CD1c-positive myeloid dendritic cell (primary cell): ENCODE results near the gene ITGB8.

Experiments
- DNase-seq: peaks from one replicate; pipeline ENCODE4 v3.0.0-alpha.2; 2016; ENCODE audit errors: extremely low spot score

The ITGB8 gene

GRCh38 chr7:20307901-20308300, 22.8 kb upstream of the ITGB8 start:
- DNase-seq = no peak

DNA sequence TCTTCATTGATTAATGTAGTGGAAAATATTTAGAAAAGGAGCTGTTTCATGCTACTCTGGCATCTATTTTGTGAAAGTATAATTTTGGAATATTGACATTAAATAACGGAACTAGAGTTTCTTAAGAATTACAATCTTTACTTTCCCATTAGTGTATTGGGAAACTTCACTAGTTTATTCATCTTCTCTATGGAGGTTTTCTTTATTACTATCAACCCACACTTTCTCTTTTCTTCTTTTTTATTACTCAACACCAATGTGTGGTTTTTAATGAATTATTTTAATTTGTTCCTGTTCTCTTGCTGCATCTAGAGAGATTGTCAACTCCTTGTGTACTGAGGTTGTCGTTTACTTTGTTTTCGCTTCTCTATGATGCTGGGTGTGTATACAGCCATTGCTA, 20.4 kb upstream of the ITGB8 start:
- DNase-seq = peak; percentile 79

GRCh38 chr7:20310963-20311742, 19.5 kb upstream of the ITGB8 start:
- DNase-seq = peak; percentile 77

- DNase-seq = no peak
Observed at GRCh38 chr7:20311743-20312042, 19.0 kb upstream of the ITGB8 start.

DNA sequence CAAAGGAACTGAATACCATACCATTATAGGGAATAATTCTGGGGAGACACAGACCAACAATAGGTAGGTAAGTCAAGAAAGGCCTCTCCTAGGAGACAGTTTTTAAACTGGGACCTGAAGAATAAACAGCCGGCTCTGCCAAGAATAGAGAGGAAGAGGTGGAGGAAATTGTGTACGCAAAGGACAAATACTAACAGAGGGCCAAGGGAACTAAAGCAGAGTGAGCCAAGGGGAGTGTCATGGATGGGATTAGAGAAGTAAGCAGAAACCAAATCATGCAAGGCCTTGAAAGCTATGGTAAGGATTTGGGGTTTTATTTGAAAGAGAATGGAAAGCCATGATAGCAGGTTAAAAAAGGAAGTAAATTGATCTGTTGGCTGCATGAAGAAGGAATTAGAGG, 18.1 kb upstream of the ITGB8 start:
- DNase-seq = peak; percentile 20

DNA sequence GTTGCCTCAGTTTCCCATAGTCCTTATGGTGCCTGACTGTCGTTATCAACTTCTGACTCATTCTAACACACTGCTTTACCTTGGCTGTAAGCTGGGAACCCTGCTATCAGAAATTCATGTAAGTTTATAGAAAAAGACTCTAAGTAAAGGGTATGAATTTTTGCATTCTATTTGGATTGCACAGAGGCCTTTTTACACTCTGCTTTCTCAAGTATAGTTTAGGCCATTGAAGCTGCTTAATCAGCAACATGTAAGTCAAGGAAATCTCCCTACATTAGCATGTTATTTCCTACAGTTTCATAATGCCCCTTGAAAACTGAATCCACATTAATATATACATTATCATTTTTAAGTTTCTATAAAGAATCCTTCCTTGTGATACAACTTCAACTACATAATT, 17.1 kb upstream of the ITGB8 start:
- no peak for DNase-seq

GRCh38 chr7:20314198-20314597, 16.5 kb upstream of the ITGB8 start:
- no peak for DNase-seq

DNA sequence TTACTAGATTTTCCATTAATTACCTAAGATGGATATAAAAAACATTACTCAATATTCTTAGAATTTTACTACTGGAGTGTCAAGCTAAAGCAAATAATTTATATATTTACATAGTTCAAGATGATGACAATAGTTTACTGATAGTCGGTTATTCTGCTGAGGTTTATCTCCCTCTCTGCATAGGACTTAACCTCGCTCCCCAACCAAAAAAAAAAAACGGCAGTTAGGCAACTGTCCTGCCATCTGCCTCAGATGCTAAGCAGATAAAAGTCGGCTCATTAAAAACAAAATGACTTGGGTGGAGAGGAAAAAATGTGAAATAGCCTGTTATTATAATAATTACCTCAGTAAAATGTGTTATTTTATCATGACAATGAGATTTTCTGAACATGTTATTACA, 14.0 kb upstream of the ITGB8 start:
- DNase-seq = no peak

DNA sequence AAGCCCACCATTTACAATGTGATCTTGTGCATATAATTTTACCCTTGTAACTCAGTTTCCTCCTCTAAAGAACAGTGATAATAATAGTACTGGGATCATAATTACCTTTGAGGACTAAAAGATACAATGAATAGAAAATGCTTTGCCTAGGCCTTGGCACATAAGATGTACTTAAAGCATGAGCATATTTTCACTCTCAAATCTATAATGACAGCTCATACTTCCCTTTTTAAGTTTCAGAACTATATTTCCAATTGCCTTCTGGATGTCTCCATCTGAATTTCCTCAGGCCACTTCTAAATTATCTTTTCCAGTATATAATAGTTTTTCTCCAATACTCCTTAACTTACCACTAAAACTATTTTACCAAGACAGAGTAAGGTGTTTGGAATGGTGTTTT, 13.3 kb upstream of the ITGB8 start:
- DNase-seq = peak; percentile 53

DNA sequence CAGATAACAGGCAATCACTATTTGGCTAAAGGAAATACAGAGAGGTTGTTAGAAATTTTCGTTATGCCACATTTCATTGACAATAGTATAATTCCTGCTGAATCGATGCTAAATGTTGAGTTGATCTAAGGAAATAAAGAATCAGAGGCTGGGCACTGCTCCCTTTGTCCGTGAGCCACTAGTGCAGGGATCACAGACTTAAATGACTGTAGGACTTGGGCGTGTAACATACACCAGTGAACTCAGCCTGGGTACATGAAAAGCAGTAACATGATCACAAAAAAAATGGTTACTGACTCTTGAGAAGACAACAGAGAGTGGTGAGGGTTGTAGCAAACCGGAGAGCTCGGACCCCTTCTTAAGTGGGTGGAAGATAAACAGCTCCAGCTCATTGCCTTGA, 11.8 kb upstream of the ITGB8 start:
- no peak for DNase-seq

- DNase-seq = no peak
Observed at GRCh38 chr7:20320322-20320721, 10.4 kb upstream of the ITGB8 start.

DNA sequence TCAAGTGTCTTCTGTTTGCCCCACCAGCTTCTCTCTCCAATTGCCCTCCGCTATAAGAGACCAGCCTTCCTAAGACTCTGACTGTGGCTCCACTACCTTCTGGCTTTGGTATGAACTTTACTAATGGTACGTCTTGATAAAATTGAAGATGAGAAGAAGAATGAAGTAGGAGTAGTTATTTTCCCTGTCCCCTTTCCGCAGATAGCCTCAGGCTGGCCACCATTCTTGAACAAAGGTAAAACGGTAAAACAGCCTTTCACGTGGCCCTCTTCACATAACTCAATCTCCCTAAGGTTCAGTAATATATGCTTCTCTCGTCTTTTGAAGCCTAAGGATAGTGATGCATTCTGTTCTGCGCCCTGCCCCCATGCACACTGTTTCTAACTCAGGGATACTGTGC, 9.9 kb upstream of the ITGB8 start:
- no peak for DNase-seq

- no peak for DNase-seq
Observed at GRCh38 chr7:20323595-20323994, 7.1 kb upstream of the ITGB8 start.

GRCh38 chr7:20326342-20326741, 4.4 kb upstream of the ITGB8 start:
- DNase-seq = peak; percentile 28

GRCh38 chr7:20327055-20327454, 3.6 kb upstream of the ITGB8 start:
- no peak for DNase-seq

- DNase-seq = no peak
Observed at GRCh38 chr7:20328027-20328426, 2.7 kb upstream of the ITGB8 start.

- no peak for DNase-seq
Observed at GRCh38 chr7:20328692-20329091, 2.0 kb upstream of the ITGB8 start.

GRCh38 chr7:20329389-20330238, 1.1 kb upstream of the ITGB8 start:
- peak; percentile 89 for DNase-seq

- peak; percentile 48 for DNase-seq
Observed at GRCh38 chr7:20330928-20331909, 519 bp downstream of the ITGB8 start.

GRCh38 chr7:20331910-20332813, 1.5 kb downstream of the ITGB8 start:
- no peak for DNase-seq

GRCh38 chr7:20338285-20338684, 7.6 kb downstream of the ITGB8 start:
- no peak for DNase-seq
